Stimulated activated CD4-positive, alpha-beta T cell treated with anti-CD3 and anti-CD28 coated beads, Interleukin-1b, Interleukin-23, amount 100 ng/mL, for 4 hours (primary cell): ENCODE results near the gene KIAA0232.
"Not testable (repeated sequence)": the region's sequence is repeated elsewhere in the genome, so short reads cannot be mapped to it uniquely, and the experiment has no call there.

Source experiments
- DNase-seq, 2 donors: peaks; one replicate each; pipeline ENCODE4 v3.0.0-alpha.2; 2020; ENCODE audit warnings: low read depth in 2 of 2

The KIAA0232 gene

GRCh38 chr4:6756345-6756744 is 26.2 kb upstream of the KIAA0232 start:
- DNase-seq, result not testable (repeated sequence)

DNA sequence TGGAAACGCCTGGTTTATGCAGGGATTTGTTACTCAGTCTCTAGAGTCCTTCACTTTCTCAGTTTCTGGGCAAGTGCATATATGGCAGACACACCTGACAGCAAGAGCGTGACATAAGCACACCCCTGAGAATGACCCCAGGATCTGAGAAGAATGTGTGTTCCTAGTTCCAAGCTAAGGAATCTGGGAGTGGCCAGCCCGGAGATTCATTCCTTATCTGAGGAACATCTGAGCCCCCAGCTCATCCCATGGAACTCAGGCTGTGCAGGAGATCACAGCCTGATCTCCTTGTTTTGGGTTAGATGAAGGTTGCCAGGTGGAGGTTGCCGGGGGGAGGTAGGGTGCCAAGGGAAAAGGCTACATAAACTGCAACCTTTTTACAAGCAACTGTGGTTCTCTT is 23.8 kb upstream of the KIAA0232 start:
- DNase-seq, result no peak

GRCh38 chr4:6760865-6761264 is 21.7 kb upstream of the KIAA0232 start:
- DNase-seq, result no peak

DNA sequence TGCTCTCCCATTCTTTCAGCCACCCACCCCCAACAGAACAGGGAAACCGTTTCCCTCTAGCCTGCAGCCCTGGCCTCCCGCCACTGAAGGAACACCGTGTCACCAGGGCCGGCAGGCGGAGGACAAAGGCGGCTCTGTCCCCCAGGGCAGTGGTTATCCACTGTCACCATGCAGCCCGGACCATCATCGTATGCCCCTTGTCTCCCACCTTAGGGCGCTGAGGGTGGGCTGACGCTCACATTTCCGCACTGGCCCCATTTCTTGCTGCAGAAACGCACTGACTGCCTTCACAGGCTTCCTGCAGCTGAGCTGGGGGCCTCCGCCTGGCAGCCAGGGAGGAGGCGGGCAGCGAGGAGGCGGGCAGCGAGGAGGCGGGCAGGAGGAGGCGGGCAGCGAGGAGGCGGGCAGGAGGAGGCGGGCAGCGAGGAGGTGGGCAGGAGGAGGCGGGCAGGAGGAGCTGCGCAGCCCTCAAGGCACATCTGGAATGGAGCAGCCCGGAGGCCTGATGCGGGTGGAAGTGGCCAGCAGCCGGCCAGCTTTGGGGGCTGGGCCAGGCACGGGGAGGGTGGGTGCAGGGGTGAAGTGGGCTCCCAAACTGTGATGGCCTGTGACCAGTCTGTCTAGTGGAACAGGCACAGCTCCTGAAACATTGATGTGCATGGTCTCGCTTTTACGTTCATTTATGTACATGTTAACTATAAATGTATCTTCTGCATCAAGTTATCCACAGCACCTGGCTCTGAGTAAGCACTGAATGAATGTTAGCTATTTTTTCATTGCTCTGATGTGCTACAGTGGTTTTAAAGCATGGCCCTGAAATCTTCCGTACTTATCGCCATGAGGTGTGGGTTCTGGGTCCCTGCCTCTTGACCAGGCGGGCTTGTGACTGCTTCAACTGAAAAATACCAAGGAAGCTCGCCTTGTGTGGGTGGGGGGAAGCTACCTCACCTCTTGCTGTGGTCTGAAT is 20.6 kb upstream of the KIAA0232 start:
- DNase-seq, result no peak

GRCh38 chr4:6763330-6763851 is 19.1 kb upstream of the KIAA0232 start:
- DNase-seq, result no peak

DNA sequence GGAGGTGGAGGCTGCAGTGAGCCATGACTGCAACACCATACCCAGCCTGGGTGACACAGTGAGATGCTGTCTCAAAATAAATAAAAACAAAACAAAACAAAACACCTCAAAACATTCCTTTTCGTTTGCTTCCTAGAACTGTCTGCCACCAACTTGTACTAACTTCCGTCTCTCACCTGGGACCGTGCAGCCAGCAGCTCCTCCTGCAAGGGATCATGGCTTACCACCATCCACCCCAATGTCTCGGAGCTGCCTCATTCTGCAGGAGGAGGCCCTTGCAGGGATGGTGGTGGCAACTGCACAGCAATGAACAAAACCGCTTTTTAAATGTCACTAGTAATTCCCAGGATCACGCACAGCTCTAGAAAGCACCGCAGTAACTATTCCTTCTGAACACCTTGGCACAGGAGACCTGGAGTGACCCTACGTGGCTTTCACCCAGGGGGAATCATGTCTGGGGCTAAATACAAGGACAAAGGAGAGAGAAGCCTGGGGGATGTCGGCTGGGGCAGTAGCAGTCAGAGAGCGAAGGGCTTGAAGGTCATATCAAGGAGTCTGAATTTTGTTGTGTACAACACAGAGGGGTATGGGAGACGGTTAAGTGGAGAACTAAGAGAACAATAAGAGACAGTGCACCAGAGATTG is 17.4 kb upstream of the KIAA0232 start:
- no peak for DNase-seq

GRCh38 chr4:6765703-6766102 is 16.8 kb upstream of the KIAA0232 start:
- no peak for DNase-seq

GRCh38 chr4:6767386-6767747 is 15.2 kb upstream of the KIAA0232 start:
- DNase-seq, result no peak

DNA sequence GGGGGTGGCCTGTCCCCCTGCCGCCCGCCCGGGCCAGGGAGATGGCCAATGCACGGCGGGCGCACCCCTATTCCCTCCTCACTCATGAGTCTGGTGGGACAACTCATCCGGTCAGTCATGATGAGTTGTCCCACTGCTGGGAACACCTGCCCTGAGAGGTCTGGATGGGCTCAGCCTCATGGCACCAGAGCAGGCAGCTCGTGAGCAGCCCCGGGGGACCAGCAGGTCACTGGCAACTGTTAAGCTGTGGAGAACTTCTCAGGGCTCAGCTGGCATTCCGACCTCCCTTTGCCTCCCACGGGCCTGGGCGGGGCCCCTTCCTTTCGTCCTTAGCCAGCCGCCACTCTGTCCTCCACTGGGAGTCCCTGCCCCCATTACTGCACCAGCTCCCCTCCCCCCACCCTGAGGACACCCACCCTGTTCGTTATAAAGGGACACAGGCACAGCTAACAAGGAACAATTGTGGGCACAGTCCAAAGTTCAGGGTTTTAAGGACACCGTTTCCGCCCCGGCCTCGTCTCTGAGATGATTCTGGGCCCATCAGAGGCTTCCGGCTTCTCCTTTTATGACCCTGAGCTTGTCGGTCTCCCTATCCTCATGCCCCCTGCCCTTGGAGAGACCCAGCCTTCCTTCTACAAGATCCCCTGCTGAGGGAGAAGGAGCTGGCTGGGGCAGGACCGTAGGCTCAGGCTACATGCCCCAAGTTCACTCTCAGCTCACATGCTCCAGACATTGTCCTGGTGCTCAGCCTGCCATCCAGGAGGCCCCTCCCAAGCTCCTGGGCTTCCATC is 14.6 kb upstream of the KIAA0232 start:
- DNase-seq, result no peak

GRCh38 chr4:6768539-6768905 is 14.0 kb upstream of the KIAA0232 start:
- DNase-seq, result no peak

DNA sequence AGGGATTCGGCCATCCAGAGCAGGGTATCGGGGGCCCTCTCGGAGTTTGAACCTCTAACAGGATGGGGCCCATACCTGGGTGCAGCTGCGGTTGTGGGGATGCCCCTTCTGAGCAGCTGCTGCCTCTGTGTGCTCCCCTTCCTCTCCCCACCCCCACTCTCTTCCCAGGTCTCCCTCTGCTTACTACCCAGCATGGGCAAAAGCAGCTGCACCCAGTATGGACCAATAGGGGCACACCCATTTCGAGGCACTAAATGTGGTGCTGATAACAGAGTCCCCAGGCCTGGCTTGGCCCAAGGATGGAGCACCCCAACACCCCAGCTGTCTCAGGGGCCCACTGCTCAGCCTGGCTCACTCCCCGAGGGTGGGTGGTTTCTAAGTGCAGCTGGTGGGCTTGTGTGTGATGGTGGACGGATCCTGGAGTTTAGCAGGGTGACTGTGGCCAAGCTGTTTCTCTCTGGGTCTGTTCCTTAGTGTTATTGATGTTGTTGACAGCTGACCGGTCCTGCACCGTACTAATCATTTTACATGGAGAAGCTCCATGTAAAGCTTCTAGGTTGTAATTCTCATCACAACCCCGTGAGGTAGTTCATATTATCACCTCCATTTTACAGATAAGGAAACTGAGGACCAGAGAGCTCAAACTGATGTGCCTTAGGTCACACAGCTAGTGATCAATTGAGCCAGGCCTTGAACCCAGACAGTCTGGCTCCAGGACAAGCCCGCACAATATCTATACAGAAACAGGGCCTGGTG is 13.1 kb upstream of the KIAA0232 start:
- no peak for DNase-seq

DNA sequence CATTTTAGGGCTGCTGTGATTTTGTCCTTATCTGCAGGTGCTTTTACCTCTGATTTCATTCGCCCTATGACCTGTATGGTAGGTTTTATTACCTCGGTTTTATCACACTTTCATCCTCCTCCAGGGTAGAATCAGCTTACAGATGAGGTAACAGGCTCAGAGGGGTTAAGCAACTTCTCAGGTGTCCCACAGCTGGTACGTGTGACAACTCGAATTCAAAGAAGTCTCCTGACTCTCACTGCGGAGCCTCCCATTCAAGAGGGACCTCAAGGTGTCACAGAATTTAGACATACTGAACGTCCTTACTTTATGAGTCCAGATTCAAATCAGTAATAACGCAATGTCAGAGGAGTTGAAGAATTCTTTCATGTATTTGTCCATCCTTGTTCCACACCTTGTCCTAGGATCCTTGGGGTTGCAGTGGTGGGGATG is 12.5 kb upstream of the KIAA0232 start:
- DNase-seq, result no peak

DNA sequence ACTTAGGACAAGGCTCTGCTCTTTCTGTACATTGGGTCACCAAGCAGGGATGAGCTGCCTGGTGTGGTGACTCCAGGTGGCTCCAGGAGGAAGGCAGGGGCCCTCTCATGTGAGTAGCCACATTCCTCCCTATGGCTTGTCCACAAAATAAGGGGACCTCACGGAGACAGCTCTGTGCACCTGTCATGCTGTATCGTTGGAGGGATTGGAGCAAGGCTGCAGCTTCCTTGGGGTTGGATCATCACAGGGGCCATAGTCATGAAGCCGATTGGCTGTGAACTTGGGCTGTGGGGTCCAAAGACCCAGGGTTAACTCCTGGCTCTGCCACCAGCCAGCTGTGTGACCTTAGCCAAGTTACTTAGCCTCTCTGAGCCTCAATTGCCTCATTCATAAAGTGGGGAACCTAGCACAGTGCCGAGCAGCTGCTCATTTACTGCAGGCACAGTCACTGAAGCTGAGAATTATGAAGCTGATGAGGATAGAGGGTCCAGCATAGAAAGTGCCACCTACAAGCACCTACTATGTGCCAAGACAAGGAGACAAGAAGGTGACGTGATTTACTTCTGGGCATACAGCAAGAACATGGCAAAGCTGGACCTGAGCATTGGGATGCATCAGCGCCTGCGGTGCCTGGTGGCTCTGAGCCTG is 11.8 kb upstream of the KIAA0232 start:
- no peak for DNase-seq

DNA sequence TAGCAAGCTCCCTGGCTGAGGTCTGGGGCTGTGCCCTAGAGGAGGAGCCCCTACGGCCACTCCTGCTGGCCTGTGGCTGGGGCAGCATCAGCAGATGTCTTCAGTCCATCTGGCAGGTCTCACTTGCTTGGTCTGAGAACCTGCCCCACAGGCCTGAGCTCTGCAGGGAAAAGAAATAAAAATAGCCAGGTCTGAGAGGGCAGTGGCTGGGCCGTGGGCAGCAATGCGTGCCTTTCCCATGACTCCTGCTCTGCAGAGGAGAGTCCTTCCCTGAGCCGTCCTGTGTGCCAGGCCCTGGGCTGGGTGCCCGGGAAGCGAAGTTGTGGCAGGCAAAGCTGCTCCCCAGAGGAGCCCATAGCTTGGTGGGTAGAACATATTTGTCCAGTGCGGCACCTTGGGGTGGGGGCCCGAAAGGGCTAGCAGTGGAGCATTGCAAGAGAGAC is 11.3 kb upstream of the KIAA0232 start:
- no peak for DNase-seq

DNA sequence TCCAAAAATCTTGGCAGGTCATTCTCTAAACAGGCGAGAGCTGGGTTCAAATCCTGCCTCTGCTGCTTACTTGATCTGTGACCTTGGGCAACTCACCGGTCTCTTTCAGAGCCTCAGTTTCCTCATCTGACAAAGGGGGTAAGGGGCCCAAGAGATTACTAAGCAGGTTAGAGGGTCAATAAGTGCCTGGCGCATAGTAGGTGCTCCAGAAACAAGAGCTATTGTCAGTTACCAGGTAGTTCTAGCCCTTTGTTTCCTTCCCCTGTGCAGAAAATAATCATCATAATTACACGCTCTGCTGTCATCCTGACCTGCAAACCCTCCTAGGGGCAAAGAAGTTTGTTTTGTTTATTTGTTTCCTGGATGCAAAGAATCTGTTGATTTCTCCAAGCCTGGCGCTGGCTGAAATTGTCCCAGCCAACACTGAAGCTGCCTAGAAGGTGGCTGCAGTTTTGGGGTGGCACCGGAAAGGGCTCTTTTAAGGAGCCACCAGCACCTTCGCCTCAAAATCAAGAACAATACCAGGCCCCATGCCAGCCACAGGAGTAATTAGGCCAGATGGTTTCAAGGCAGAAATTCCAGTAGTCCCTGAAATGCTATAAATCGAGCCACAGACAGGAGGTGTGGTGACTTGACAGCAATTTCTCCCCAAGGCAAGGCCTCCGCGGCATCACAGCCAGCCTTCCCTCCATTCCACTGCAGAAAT is 10.2 kb upstream of the KIAA0232 start:
- DNase-seq, result no peak

DNA sequence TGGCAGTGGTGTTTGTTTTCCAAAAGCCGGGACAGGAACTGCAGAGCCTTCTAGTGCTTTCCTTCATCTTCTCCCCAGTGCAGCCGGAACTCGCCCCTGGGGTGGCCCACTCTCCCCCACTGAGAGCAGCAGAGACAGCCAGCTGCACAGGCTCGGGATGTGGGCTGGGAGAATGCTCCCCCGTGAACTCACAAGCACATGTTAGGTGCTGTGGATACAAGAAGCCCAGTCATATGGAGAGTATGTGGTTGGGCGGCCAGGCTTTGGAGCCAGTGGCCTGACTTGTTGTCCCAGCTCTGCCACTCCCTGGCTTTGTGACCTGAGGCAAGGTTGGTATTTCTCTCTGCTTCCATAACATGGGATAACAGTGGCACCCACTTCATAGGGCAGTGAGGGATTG is 9.4 kb upstream of the KIAA0232 start:
- no peak for DNase-seq

- no peak for DNase-seq
Observed at GRCh38 chr4:6773616-6774540, 8.6 kb upstream of the KIAA0232 start.

GRCh38 chr4:6775746-6776145 is 6.8 kb upstream of the KIAA0232 start:
- DNase-seq, result no peak
